Left lung (tissue), 10 donors: ENCODE data around the gene TAF6L. TPM values are rescaled to one million over a fixed set of nuclear protein-coding genes. Genes with fewer than 3 reads are reported as not detected.
A peak's percentile ranks its signal among the peaks of the same experiment; 100 is the strongest.

Experiments used
- ATAC-seq: fragments of 200-7000 bp; cut with Tn5 transposase; one replicate; pipeline ENCODE4 v1.9.1; 2020; ENCODE audit warnings: moderate library complexity
- DNase-seq, 4 donors: peaks; one replicate each; pipeline ENCODE4 v3.0.0-alpha.2; 2013 to 2020
- H3K27ac ChIP-seq, 2 donors: fragments of 200-600 bp; sonication (generic) in 1 of 2; one replicate each; pipeline versions ENCODE4 v1.5.0 to v1.8.0; 2020 to 2021
- H3K27me3 ChIP-seq, 2 donors: fragments of 200-600 bp; sonication (generic) in 1 of 2; one replicate each; pipeline versions ENCODE4 v1.5.0 to v1.8.0; 2020 to 2021
- H3K36me3 ChIP-seq, 2 donors: fragments of 200-600 bp; sonication (generic) in 1 of 2; one replicate each; pipeline versions ENCODE4 v1.5.0 to v1.8.0; 2020 to 2021
- H3K4me1 ChIP-seq, 2 donors: fragments of 200-600 bp; one replicate each; pipeline ENCODE4 v1.8.0; 2021
- H3K4me3 ChIP-seq, 2 donors: fragments of 200-600 bp; sonication (generic) in 1 of 2; one replicate each; pipeline versions ENCODE4 v1.5.0 to v1.8.0; 2020 to 2021; ENCODE audit warnings: mild to moderate bottlenecking in 1 of 2
- H3K9me3 ChIP-seq, 2 donors: fragments of 200-600 bp; sonication (generic) in 1 of 2; one replicate each; pipeline versions ENCODE4 v1.5.0 to v1.8.0; 2020 to 2021
- CTCF ChIP-seq, 2 donors: fragments of 200-600 bp; sonication (generic) in 1 of 2; IDR thresholded peaks; one replicate each; pipeline versions ENCODE4 v1.5.0 to v1.8.0; 2021; ENCODE audit warnings: antibody characterized with exemption in 2 of 2
- intact Hi-C, 2 donors: fragments of 100-400 bp; cut with DNase I; formaldehyde crosslinking; loops; one replicate each; pipeline versions ENCODE4 v1.11.2 to v1.14.2; 2022
- polyA plus RNA-seq, 6 donors: library from polyadenylated mRNA; unstranded; fragments of 120-200 nt; gene quantifications; one replicate each; pipeline ENCODE4 v1.2.1, GENCODE V29; 2013; ENCODE audit not compliant: insufficient read length in 6 of 6
- total RNA-seq, 2 donors: library from RNA; stranded (reverse); fragmentation: NEBNext Ultra II Directional; extraction: Animal tissue kit (Norgen Biotek cat#: 25700); gene quantifications; one replicate each; pipeline ENCODE4 v1.2.1, GENCODE V29; 2021
- donor health status: DM: no; HTN: yes; CAD: no.
- donor health status: DM: no; HTN: no; CAD: no.

Gene TAF6L
- total and polyA plus RNA-seq, 8 donors: 14.5 to 35.2 (median 29.1) TPM

- H3K36me3 ChIP-seq: peaks cover 0 to 28% of the 10 kb centered on the region in 2 donors
- TF ChIP-seq CTCF (IDR thresholded peaks at IDR 0.05): no peak
- H3K4me3 ChIP-seq: peak overlapping the region; percentile 85 to 90
- H3K9me3 ChIP-seq: no peaks in the 10 kb centered on the region
- H3K27ac ChIP-seq: peak overlapping the region; percentile 93 to 94
- DNase-seq (no peak), ATAC-seq (no peak)
- peaks cover 8 to 48% of the 10 kb centered on the region in 2 donors for H3K4me1 ChIP-seq
- no peaks in the 10 kb centered on the region for H3K27me3 ChIP-seq
- intact Hi-C loops: no loop called here
These were observed 34.8 kb downstream of the TAF6L start for GRCh38 chr11:62805961-62806441.

GRCh38 chr11:62806611-62807121, 35.5 kb downstream of the TAF6L start:
- intact Hi-C loops: no loop called here
- DNase-seq: peak in 1 of 4 donors; percentile 59

GRCh38 chr11:62810748-62811147, 39.6 kb downstream of the TAF6L start:
- peaks cover 0 to 30% of the 10 kb centered on the region in 2 donors for H3K4me1 ChIP-seq
- intact Hi-C loops: no loop called here
- ATAC-seq (no peak), DNase-seq (no peak)
- H3K27ac ChIP-seq: no peak overlapping the region
- TF ChIP-seq CTCF (IDR thresholded peaks at IDR 0.05): no peak
- no peaks in the 10 kb centered on the region for H3K9me3 ChIP-seq
- H3K4me3 ChIP-seq: no peak overlapping the region
- H3K27me3 ChIP-seq: no peaks in the 10 kb centered on the region
- H3K36me3 ChIP-seq: peaks cover 0 to 14% of the 10 kb centered on the region in 2 donors

More at GRCh38 chr11:62806611-62807121, 35.5 kb downstream of the TAF6L start:
- H3K36me3 ChIP-seq: peaks cover 0 to 21% of the 10 kb centered on the region in 2 donors
- H3K4me3 ChIP-seq: peak overlapping the region in 1 of 2 donors; percentile 90
- peak; percentile 2 for ATAC-seq
- H3K4me1 ChIP-seq: peaks cover 8 to 48% of the 10 kb centered on the region in 2 donors
- no peaks in the 10 kb centered on the region for H3K9me3 ChIP-seq
- H3K27me3 ChIP-seq: no peaks in the 10 kb centered on the region
- no peak for TF ChIP-seq CTCF (IDR thresholded peaks at IDR 0.05)
- H3K27ac ChIP-seq: peak overlapping the region; percentile 93 to 94

GRCh38 chr11:62811659-62812058, 40.5 kb downstream of the TAF6L start:
- Histone ChIP-seq H3K4me3 (no peak overlapping the region), H3K27ac (no peak overlapping the region), H3K4me1 (peaks cover 0 to 25% of the 10 kb centered on the region in 2 donors), H3K36me3 (peaks cover 0 to 16% of the 10 kb centered on the region in 2 donors), H3K9me3 (no peaks in the 10 kb centered on the region), H3K27me3 (no peaks in the 10 kb centered on the region)
- ATAC-seq (no peak), DNase-seq (no peak)
- TF ChIP-seq CTCF (IDR thresholded peaks at IDR 0.05): no peak
- intact Hi-C loops: no loop called here

- peak; percentile 33 for ATAC-seq
- no peak overlapping the region for H3K4me3 ChIP-seq
- no peak for TF ChIP-seq CTCF (IDR thresholded peaks at IDR 0.05)
- DNase-seq: no peak
- peak overlapping the region in 1 of 2 donors; percentile 84 for H3K27ac ChIP-seq
- peaks cover 4 to 61% of the 10 kb centered on the region in 2 donors for H3K36me3 ChIP-seq
- H3K4me1 ChIP-seq: peaks cover 0 to 18% of the 10 kb centered on the region in 2 donors
- intact Hi-C loops: no loop called here
- H3K9me3 ChIP-seq: no peaks in the 10 kb centered on the region
- no peaks in the 10 kb centered on the region for H3K27me3 ChIP-seq
These were observed 45.4 kb downstream of the TAF6L start for GRCh38 chr11:62816557-62816956.
